ENCODE results near the gene ZNF138. TPM values are rescaled to one million over a fixed set of nuclear protein-coding genes. Genes with fewer than 3 reads are reported as not detected.

The ZNF138 gene
- total RNA-seq, 1 donor = 3.9 TPM

DNA sequence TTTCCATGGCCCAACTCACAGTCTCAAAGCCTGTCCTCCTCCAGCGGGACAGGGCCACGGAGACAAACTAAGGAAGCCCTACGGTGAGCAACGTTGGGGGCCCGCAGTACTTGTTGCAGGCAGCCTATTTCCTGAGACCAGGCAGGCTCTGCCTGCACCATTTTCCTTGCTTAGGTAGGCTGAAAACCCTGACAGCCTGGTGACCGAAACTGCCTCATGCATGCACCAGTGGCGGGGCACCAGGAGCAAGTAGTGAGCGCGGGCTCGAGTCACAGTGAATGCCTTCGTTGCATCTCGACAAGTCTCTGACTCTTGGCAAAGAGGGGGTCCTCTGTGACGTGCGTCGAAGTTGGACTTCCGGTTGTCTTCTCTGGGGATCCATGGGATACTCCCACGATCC, 85.6 kb downstream of the ZNF138 start:
- TF ChIP-seq, protein P1, sequence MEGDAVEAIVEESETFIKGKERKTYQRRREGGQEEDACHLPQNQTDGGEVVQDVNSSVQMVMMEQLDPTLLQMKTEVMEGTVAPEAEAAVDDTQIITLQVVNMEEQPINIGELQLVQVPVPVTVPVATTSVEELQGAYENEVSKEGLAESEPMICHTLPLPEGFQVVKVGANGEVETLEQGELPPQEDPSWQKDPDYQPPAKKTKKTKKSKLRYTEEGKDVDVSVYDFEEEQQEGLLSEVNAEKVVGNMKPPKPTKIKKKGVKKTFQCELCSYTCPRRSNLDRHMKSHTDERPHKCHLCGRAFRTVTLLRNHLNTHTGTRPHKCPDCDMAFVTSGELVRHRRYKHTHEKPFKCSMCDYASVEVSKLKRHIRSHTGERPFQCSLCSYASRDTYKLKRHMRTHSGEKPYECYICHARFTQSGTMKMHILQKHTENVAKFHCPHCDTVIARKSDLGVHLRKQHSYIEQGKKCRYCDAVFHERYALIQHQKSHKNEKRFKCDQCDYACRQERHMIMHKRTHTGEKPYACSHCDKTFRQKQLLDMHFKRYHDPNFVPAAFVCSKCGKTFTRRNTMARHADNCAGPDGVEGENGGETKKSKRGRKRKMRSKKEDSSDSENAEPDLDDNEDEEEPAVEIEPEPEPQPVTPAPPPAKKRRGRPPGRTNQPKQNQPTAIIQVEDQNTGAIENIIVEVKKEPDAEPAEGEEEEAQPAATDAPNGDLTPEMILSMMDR (IDR thresholded peaks at IDR 0.05; ENCODE audit: insufficient read depth, low read depth, low read length) = no peak
- no peak overlapping the region for H3K4me3 ChIP-seq (ENCODE audit: low read depth, low read length)
- DNase-seq (ENCODE audit: low read depth) = no peak

DNA sequence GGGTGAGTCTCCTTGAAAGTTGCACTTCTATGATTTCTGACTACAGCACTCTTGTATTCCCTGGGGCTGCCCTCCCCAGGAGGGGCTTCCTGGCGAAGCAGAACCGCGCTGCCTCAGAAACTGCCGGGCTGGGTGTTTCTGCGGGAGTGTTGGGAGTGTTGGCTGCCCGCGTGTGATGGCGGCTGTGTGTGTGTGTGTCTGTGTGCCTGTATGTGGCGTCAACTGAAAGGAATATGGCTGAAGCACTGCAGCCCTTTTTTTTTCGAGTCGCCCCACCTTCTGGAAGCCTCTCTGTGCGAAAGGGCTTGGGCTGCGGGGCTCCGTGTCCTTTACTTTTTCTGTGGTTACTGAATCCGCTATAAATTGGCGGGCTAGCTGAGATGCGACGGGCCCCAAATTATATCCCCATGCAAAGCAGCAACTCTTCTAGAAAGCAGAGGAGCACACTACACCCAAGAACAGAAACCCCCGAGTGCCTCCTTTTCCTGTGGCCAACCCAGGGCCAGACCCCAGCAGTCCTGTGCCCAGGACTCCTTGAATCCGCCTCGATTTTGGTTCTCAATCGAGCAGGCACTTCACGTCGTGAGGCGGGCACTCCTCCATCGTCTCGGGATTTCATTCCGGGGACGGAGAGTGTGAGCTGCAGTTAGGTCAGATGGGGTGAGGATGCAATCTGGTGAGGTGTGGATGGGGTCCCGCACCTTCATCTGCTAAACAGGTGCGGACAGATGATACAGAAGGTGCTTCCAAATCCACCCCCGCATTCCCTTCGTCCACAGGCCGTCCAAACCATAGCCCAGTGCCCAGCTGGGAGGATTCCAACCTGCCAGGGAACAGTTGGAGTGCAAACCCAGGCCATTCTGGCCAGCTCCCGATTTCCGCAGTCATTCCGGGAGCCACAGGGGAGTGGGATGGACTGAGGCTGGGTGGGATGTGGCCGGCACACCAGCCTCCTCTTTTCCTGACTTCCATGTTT, 86.4 kb downstream of the ZNF138 start:
- no peak for DNase-seq (ENCODE audit: low read depth)
- H3K4me3 ChIP-seq (ENCODE audit: low read depth, low read length) = no peak overlapping the region
- TF ChIP-seq, protein P1 (IDR thresholded peaks at IDR 0.05; ENCODE audit: insufficient read depth, low read depth, low read length) = no peak

DNA sequence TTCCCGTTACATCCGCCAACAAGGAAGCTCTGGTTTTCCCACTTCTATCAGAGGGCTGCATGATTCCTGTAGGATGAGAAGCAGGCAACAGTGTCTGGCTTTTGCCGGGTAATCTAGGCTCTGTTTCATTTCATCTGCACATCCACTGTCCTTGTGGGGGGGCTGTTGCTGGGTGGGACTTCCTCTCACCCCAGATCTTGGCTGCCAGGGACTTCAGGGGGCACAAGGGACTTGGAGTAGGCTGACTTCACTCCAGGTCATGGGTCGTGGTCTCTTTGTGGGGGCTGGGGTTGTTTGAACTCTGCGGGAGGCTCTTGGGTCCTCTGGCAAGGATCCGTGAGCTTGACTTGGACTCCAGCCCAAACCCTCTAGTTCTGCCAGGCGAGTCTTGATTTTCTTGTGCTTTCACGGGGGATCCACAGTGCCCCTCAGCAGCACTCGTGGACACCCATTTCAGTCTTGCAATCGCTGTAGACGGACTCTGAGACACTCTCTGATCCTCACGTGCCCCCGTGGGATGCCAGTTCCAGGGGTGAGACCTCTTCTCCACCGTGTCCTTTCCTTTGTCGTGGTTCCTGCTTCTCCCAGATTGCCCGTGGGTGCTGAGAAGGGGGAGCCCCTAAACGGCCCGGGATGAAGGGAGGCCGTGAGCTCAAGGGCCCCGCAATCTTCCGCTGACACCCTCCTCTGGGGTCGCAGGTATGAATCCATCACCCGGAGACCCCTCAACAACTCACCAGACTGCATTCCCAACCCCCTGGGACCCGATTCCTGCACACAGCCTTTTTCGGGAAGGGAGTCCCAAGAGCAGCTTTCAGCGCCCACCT, 87.4 kb downstream of the ZNF138 start:
- DNase-seq (ENCODE audit: low read depth) = no peak
- TF ChIP-seq, protein P1 (IDR thresholded peaks at IDR 0.05; ENCODE audit: insufficient read depth, low read depth, low read length) = no peak
- peak overlapping the region; percentile 48 for H3K4me3 ChIP-seq (ENCODE audit: low read depth, low read length)

- peak; percentile 27 for DNase-seq (ENCODE audit: low read depth)
- H3K4me3 ChIP-seq (ENCODE audit: low read depth, low read length) = peak overlapping the region; percentile 48
- TF ChIP-seq, protein P1 (IDR thresholded peaks at IDR 0.05; ENCODE audit: insufficient read depth, low read depth, low read length) = no peak
These were observed 88.3 kb downstream of the ZNF138 start for GRCh38 chr7:64882341-64883112.

Other genes with a start within 250 kb of the ZNF138 start
- 5.8 and 13.8 TPM in 2 replicates for gene ZNF680, start 231.4 kb upstream of the ZNF138 start, total RNA-seq
- 2.3 and 3.9 TPM in 2 replicates for gene ZNF107, start 128.3 kb upstream of the ZNF138 start, total RNA-seq
- gene ZNF273, start 108.8 kb downstream of the ZNF138 start, total RNA-seq = 1.3 and 3.9 TPM in 2 replicates
- 5.2 and 6.5 TPM in 2 replicates for gene ZNF117, start 196.6 kb downstream of the ZNF138 start, total RNA-seq
- gene ERV3-1, start 212.3 kb downstream of the ZNF138 start, total RNA-seq = 8.1 and 12.1 TPM in 2 replicates

Data from fibroblast of villous mesenchyme (primary cell).